Spleen (tissue), 3 donors: Measurements from ENCODE around the gene SEPTIN12.

Experiments used
- POLR2A ChIP-seq, 3 donors: fragments of 450-650 bp; IDR thresholded peaks; one replicate each; pipeline ENCODE4 v1.5.1; 2017; ENCODE audit warnings: antibody characterized with exemption in 3 of 3, mild to moderate bottlenecking in 1 of 3
- POLR2AphosphoS5 ChIP-seq, 3 donors: sonication (generic); formaldehyde crosslinking; IDR thresholded peaks; one replicate each; pipeline ENCODE4 v1.5.1; 2017; ENCODE audit warnings: antibody characterized with exemption in 3 of 3

GRCh38 chr16:4811773-4812172, 23.6 kb upstream of the SEPTIN12 start:
- TF ChIP-seq POLR2AphosphoS5 (IDR thresholded peaks at IDR 0.05) = no peak
- TF ChIP-seq POLR2A (IDR thresholded peaks at IDR 0.05) = no peak
